Pons (tissue), 1 donor: ENCODE data around the gene CDADC1.

Experiments
- DNase-seq: peaks from one replicate; pipeline ENCODE4 v3.0.0-alpha.2; 2016; ENCODE audit warnings: low spot score

The CDADC1 gene

DNA sequence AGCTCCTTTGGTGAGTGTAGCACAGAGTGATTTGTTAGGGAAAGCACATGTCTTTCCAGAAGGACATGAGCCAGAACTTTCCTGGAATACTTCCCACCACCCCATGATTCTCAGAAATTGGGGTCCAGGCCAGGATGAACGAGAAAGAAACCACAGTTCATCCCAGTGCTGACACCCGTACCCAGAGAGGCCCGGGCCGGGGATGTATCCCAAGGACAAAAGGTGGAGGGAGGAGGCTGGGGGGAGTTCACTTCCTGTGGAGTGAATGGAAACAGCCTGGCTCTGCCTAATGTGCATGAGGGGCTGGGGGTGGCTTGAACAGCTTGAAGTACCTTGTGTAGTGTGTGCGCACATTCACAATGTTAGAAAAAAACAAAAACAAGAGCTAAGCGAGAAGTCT, 47.5 kb downstream of the CDADC1 start:
- DNase-seq: no peak

DNA sequence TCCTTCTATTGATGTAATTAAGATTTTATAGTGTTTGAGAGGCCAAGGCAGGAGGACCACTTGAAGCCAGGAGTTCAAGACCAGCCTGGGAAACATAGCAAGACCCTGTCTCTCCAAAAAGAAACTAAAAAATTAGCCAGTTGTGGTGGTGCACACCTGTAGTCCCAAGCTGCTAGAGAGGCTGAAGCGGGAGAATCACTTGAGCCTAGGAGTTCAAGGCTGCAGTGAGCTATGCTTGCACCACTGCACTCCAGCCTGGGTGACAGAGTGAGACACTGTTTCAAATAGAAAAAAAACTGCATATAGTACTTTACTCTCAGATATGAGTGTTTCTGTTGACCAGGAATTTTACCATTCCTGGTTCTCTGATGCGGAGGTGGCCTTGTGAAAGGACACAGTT, 48.9 kb downstream of the CDADC1 start:
- no peak for DNase-seq

DNA sequence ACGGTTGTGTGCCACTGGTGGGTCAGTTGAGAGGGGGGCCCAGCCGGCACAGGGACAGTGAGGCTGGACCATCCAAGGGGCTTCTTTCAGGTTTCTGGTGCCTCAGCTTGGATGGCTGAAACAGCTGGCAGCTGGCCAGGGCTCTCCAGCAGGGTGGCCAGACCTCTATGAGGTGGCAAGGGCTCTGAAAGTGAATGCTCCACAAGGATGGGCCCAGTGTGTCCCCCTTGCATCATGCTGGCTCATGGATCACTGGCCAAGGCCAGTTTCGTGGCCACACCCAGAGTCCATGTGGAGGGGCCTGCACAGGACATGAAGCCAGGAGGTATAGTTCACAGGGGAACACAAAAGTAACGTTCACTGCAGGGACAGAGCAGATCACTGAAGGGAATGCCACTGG, 49.6 kb downstream of the CDADC1 start:
- no peak for DNase-seq

DNA sequence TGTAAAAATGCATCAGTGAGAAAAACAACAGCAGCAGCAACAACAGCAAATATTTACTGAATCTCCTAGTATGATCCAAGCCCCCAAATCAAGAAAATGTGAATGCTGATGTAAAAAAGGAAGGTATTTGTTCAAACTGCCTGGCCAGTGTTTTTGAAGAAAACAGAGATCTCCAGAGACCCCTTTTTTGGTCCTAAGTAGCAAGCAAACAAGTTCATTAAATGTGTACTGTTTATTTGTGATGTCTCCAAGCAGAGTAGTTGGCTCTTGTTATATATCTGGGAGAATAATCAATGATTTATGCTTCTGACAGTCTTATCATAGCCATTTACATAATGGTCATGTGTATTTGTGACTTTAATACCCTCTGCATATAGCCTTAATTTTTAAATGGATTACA, 50.7 kb downstream of the CDADC1 start:
- no peak for DNase-seq

DNA sequence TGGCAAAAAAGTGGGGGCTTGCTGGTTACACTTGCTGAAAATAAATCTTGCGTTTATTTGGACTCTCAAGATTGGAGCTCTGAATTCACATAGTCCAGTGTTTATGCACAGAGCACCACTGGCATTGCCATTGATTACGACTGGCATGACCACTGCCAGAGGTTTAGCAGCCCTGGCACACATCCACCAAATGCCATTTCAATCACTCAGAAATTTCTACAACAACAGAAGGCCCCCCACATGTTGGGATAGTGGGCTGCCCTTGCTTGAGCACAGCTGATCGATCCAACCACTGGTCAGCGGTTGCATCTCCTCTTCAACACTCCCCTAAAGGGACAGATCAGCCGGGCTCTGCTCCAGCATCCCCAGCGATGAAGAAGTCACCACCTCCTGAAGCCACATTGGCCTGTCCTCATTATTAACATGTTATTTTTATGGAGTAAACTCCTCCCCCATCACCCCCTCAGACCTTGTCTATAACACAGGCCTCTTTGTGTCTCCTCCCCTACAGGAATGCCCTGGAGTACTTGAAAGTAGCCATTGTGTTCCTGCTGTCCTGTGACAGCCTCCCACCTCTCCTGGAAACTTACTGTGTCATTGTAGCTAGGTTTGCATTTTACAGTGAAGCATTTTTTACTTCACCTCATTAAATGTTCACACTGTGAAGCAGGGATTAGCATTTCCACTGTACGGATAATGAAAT, 51.3 kb downstream of the CDADC1 start:
- DNase-seq: peak; percentile 80

GRCh38 chr13:49300276-49300675, 52.6 kb downstream of the CDADC1 start:
- no peak for DNase-seq

DNA sequence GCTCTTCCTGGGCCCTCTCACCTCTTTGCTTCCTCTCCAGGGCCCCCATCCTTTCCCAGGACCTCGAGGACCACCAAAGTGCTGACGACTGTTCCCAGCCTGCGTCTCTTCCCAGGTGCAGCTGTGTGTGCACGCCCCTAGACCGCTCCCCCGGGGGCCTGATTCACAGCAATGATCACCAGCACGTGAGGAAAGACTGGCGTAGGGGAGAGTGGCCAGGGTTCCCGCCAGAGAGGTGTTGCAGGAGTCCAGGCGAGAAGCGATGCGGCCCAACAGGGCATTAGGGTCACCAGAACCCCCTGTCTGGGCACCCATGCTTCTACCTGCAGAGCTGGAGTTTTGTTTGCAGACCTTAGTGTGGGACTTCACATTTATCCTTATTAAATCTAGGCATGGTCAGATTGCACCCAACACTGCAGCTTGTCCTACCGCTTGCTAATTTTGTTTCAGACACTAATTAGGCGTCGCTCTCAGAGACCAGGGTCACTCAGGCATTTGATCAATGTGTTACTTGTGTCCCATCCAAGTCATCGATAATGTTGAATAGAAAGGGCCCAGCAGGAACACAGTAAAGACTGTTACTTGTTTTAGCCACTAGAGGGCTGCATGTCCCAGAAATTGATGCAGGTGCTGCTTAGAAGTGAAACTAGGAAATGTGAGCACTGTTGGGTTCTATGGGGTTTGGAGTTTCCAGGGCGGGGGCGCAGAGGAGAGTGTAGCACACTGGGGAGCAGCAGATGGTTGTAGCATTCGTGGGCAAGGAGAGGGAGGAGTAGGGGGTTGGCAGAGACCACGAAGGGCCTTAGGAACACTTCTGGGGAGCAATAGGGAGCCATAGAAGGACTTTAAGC, 53.2 kb downstream of the CDADC1 start:
- DNase-seq: peak; percentile 91

- no peak for DNase-seq
Observed at GRCh38 chr13:49302222-49302621, 54.5 kb downstream of the CDADC1 start.

- no peak for DNase-seq
Observed at GRCh38 chr13:49302817-49303216, 55.1 kb downstream of the CDADC1 start.

DNA sequence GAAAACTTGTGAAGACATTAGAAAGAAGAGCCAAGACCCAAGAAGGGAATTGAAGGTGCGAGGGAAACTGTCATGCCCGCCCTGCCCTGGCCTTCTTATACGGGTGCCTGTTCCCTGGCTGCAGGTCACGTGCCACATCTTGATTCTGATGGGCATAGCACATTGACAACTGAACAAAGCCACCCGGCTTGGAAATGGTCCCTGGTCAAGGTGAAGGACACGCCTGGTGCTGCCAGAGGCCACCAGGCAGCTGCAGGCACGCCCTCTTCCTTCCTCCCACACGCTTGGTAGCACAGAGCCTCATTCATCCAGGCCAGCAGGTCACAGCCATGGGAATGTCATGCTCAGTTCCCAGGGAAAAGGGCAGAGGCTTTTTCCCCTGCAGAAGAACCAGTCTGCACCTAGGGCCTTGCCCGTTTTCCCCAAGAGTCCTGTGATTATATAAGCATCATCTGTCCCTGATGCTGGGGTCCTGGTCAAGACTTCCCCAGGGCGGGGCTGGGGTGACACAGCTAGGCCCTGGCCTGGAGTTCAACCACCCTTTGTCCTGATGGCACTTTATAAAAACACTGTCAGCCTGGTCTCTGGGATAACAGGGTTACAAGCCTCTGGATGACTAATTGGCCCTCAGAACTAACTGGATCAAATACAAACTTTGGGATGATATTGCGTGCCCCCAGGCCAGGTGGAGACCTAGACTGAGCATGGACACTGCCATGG, 56.0 kb downstream of the CDADC1 start:
- DNase-seq: peak; percentile 84

DNA sequence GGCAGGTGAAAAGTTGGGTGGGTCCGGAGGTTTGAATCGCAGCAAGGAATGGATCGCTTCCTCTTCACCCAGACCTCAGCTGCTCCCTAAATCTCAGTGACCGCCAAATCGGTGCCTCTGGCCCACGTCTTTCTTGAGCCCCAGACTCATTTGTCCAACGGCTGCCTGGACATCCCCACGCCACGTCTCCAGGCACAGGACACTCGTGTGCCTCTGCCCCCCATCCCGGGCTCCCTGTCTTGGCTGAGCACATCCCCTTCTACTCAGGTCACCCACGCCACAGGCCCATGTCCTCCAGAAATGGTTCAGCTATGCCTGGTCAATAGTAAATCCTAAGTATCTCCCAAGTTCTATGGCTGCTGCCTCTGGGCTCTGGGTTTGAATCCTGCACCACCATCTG, 56.6 kb downstream of the CDADC1 start:
- no peak for DNase-seq

- DNase-seq: no peak
Observed at GRCh38 chr13:49304763-49305700, 57.3 kb downstream of the CDADC1 start.

DNA sequence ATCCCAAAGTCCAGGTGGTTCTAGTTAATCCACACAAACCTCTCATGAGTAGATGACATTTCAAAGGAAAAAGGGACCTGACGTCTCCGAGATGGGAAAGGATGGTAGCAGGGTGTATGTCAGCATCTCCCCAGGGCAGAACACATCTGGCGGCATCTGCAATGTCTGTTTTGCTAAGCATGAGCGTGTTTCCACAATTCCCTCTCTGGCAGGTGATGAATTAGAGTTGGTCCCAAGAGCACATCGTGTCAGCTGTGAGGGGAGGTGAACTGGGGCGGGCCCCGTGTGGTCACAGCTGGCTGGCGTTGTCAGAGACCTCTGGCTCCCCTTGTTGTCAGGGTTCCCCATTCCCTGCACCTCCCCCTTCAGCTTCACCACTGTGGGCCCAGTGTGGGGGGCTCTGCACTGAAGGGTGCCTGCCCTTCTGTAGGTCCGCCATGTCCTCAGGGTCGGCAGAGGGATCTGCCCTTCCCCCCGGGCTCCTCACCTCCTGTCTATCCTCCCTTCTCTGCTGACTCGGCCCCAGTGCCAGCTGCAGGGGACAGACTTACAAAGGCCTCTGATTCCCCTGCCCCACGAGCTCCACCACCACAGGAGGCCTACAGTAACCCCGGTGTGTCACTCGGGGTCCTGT, 58.2 kb downstream of the CDADC1 start:
- no peak for DNase-seq

DNA sequence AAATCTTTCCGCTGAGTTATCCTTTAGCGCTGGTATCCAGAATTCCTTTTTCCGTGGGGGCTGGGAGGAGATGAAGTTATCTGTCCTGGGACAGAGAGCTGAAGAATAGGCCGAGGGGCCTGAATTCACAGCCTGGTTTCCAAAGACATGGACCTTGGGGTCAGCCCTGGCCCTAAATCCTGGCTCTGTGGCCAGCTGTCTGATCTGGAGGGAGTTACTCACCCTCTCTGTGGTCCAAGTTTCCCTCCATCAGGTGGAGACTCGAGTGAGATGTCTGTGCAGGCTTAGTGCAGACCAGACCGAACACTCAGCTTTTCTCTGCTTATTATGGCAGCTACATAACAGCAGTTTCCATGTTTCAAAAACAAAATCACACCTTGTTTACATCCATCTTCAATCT, 59.6 kb downstream of the CDADC1 start:
- DNase-seq: no peak

- peak; percentile 80 for DNase-seq
Observed at GRCh38 chr13:49308097-49308875, 60.6 kb downstream of the CDADC1 start.

GRCh38 chr13:49308921-49309408, 61.2 kb downstream of the CDADC1 start:
- DNase-seq: no peak

DNA sequence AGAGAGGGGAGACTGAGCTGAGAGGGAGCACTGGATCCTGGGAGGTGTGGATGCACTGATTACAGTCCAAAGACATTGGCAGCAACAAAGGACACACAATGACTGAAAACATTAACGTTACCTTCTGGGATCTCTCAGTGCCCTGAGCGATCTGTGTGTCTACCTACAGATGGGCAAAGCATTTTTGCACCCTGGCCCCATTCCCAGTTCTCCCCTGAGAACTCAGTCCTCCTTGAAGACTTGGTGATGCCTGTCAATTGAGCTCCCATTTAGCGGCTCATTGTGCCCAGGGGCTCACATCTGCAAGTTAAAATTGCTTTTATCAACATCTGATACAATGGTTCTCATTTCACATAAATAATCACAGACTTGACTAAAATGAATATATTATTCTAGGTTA, 62.5 kb downstream of the CDADC1 start:
- DNase-seq: no peak

GRCh38 chr13:49311816-49312215, 64.1 kb downstream of the CDADC1 start:
- no peak for DNase-seq

DNA sequence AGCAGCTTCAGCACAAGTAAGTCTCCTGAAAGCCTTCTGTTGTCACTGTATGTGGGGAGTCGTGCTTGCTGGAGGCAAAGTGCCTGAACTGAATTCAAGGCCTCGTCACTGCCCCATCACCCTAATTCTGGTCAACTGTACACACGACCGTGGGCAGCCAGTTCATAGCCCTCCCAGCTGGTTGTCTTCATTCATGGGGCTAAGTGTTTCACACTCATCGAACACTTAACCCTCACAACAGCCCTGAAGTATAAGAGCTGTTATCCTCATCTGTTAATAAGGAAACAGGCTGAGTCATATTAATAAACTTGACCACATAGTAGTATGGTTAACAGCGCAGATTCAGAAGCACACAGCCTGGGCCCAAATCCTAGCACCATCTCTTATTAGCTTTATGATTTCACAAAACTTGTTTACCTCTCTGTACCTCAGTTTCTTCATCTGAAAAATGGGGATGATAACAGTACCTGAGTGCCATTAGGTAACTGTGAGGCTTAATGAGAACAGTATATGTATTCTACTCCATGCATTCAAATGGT, 66.7 kb downstream of the CDADC1 start:
- no peak for DNase-seq

DNA sequence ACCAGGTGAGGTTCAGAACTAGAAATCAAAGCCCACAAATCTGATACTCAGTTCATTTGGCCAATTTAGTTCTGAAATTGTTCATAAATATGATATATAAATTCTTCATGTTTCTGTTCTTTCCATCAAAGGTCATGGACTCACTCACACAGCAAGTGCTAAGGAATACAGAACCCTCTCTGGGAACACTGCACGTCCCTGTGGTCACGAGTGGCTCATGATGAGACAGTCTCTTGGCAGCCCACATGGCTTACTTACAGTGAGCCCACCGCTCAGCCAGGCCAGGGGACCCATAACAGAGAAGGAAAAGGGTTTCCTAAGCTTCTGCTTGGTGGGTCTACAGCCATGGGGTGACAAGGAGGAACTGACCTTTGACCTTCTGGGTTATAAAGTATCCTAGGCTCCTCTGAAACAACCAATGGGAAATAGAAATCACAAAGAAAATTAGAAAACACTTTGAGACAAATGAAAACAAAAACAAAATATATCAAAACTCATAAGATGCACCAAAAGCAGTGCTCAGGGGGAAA, 67.4 kb downstream of the CDADC1 start:
- no peak for DNase-seq
